CD14-positive monocyte (primary cell): Measurements from ENCODE around the gene FHOD3. TPM values are rescaled to one million over a fixed set of nuclear protein-coding genes. Genes with fewer than 3 reads are reported as not detected.

Source experiments
- DNase-seq, 3 donors: peaks; one replicate each; pipeline ENCODE4 v3.0.0-alpha.2; 2011 to 2022
- H2AFZ ChIP-seq: 2 replicates; pipeline ENCODE4 v1.6.0; 2012; ENCODE audit warnings: mild to moderate bottlenecking, low read depth, low read length, inconsistent platforms; ENCODE audit not compliant: insufficient read depth, poor library complexity, severe bottlenecking
- H3K27ac ChIP-seq, 2 donors: 1 replicate in 1 of 2; 2 replicates in 1 of 2; pipeline ENCODE4 v1.5.1; 2012 to 2013; ENCODE audit warnings: low read length in 2 of 2, control low read depth in 1 of 2, inconsistent platforms in 1 of 2, low read depth in 1 of 2, mild to moderate bottlenecking in 1 of 2
- H3K27me3 ChIP-seq, 2 donors: one replicate each; pipeline versions ENCODE4 v1.6.0 to v1.6.1; 2011 to 2013; ENCODE audit warnings: low read length in 2 of 2; ENCODE audit not compliant: control insufficient read depth in 2 of 2, insufficient read depth in 2 of 2
- H3K36me3 ChIP-seq, 2 donors: replicated peaks in 1 of 2; 1 replicate in 1 of 2; 2 replicates in 1 of 2; pipeline versions ENCODE4 v1.5.1 to v1.6.1; 2012 to 2013; ENCODE audit warnings: low read length in 2 of 2, control low read depth in 1 of 2, inconsistent platforms in 1 of 2, mild to moderate bottlenecking in 1 of 2; ENCODE audit not compliant: insufficient read depth in 2 of 2, control insufficient read depth in 1 of 2
- H3K4me1 ChIP-seq, 2 donors: 1 replicate in 1 of 2; 2 replicates in 1 of 2; pipeline versions ENCODE4 v1.5.1 to v1.6.1; 2012 to 2013; ENCODE audit warnings: low read length in 2 of 2, control low read depth in 1 of 2, inconsistent platforms in 1 of 2, mild to moderate bottlenecking in 1 of 2, moderate library complexity in 1 of 2; ENCODE audit not compliant: insufficient read depth in 2 of 2, control insufficient read depth in 1 of 2
- H3K4me2 ChIP-seq: replicated peaks from 2 replicates; pipeline ENCODE3; 2012; ENCODE audit warnings: low read length, moderate library complexity, mild to moderate bottlenecking; ENCODE audit not compliant: poor library complexity, severe bottlenecking; ENCODE audit errors: extremely low read depth
- H3K4me3 ChIP-seq, 3 experiments: fragments of 200-600 bp in 1 of 3; sonication (generic) in 1 of 3; replicated peaks in 1 of 3; 1 replicate in 2 of 3; 2 replicates in 1 of 3; pipeline ENCODE4 v1.5.1; 2011 to 2013; ENCODE audit warnings: low read length in 3 of 3, mild to moderate bottlenecking in 3 of 3, control low read depth in 2 of 3, low read depth in 2 of 3, inconsistent platforms in 1 of 3, moderate library complexity in 1 of 3
- H3K79me2 ChIP-seq: 2 replicates; pipeline ENCODE4 v1.6.0; 2012; ENCODE audit warnings: mild to moderate bottlenecking, control low read depth, inconsistent platforms, low read length, moderate library complexity; ENCODE audit not compliant: insufficient read depth
- H3K9ac ChIP-seq: 2 replicates; pipeline ENCODE4 v1.6.0; 2017; ENCODE audit warnings: low read length, mild to moderate bottlenecking; ENCODE audit not compliant: insufficient read depth, poor library complexity, severe bottlenecking
- H3K9me3 ChIP-seq, 2 donors: replicated peaks in 1 of 2; 1 replicate in 1 of 2; 2 replicates in 1 of 2; pipeline versions ENCODE4 v1.5.1 to v1.6.1; 2012 to 2013; ENCODE audit warnings: low read length in 2 of 2, control low read depth in 1 of 2; ENCODE audit not compliant: control insufficient read depth in 1 of 2, insufficient read depth in 1 of 2
- H4K20me1 ChIP-seq: 2 replicates; pipeline ENCODE4 v1.6.0; 2012; ENCODE audit warnings: mild to moderate bottlenecking, low read length, control low read depth, moderate library complexity; ENCODE audit not compliant: insufficient read depth
- H3K27ac Mint-ChIP-seq, 7 donors: one replicate each; pipeline ENCODE4 v1.8.0; 2020; ENCODE audit warnings: mild to moderate bottlenecking in 7 of 7, mixed read lengths in 7 of 7, moderate library complexity in 6 of 7, inconsistent platforms in 2 of 7
- H3K27me3 Mint-ChIP-seq, 3 donors: one replicate each; pipeline ENCODE4 v1.8.0; 2021 to 2022; ENCODE audit warnings: low read depth in 3 of 3, mild to moderate bottlenecking in 3 of 3, mixed read lengths in 3 of 3, moderate library complexity in 3 of 3, inconsistent platforms in 1 of 3
- H3K36me3 Mint-ChIP-seq, 2 donors: one replicate each; pipeline ENCODE4 v1.8.0; 2020; ENCODE audit warnings: mixed read lengths in 2 of 2, inconsistent platforms in 1 of 2, mild to moderate bottlenecking in 1 of 2
- H3K4me1 Mint-ChIP-seq: one replicate; pipeline ENCODE4 v1.8.0; 2020; ENCODE audit warnings: mild to moderate bottlenecking, mixed read lengths
- H3K4me3 Mint-ChIP-seq, 2 donors: one replicate each; pipeline ENCODE4 v1.8.0; 2020; ENCODE audit warnings: mild to moderate bottlenecking in 2 of 2, mixed read lengths in 2 of 2, moderate library complexity in 1 of 2
- H3K9me3 Mint-ChIP-seq, 7 donors: one replicate each; pipeline ENCODE4 v1.8.0; 2020 to 2022; ENCODE audit warnings: mixed read lengths in 7 of 7, mild to moderate bottlenecking in 6 of 7, moderate library complexity in 6 of 7, inconsistent platforms in 2 of 7
- WGBS: methylation state at CpG from one replicate; pipeline ENCODE4 v1.1.5; 2013; ENCODE audit warnings: missing lambda C conversion rate; ENCODE audit not compliant: insufficient coverage; 5-methylcytosine and 5-hydroxymethylcytosine counted together
- intact Hi-C, 2 donors: fragments of 100-400 bp; cut with micrococcal nuclease; formaldehyde crosslinking; loops; one replicate each; pipeline versions ENCODE4 v1.15.0 to v1.15.1; 2023
- polyA plus RNA-seq, 3 donors: library from polyadenylated mRNA; depleted of rRNA in 1 of 3; unstranded in 2 of 3; stranded (reverse) in 1 of 3; fragments of 300-500 nt in 2 of 3; fragments of >200 nt in 1 of 3; fragmentation: Illumina TruSeq in 2 of 3; gene quantifications; 1 replicate in 2 of 3; 2 replicates in 1 of 3; pipeline ENCODE4 v1.2.3, GENCODE V29; 2012 to 2021
- TF ChIP-seq, protein P1 (sequence below): fragments of 200-600 bp; IDR thresholded peaks from one replicate; pipeline ENCODE4 v1.8.0; 2022; ENCODE audit warnings: antibody characterized with exemption, mild to moderate bottlenecking

The FHOD3 gene
- polyA plus RNA-seq, 3 donors = not detected

DNA sequence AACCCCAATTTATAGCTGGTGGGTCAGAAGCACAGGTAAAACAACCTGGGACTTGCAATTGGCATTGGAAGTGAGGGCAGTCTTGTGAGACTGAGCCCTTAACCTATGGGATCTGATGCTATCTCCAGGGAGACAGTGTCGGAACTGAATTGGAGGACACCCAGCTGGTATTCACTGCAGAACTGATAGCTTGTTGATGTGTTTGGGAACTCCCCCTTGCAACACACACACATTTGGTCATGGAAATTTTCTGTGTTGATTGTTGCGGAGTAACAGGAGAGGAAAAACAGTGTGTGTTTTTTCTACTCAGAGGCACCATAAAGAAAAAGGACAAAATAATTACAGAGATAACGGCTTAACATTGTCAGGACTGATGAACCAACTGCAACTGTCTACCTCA, 515.2 kb downstream of the FHOD3 start:
- Histone ChIP-seq H3K79me2 (no peaks in the 10 kb centered on the region), H3K27me3 (no peaks in the 10 kb centered on the region), H2AFZ (no peak overlapping the region), H3K9ac (no peak overlapping the region), H3K4me2 (no peak overlapping the region), H3K4me1 (no peaks in the 10 kb centered on the region), H3K27ac (no peak overlapping the region), H3K36me3 (peaks cover 18 to 73% of the 10 kb centered on the region in 2 donors), H4K20me1 (no peaks in the 10 kb centered on the region), H3K4me3 (no peak overlapping the region), H3K9me3 (no peaks in the 10 kb centered on the region)
- DNase-seq = no peak
- WGBS = no CpG with 5 or more reads among the region's 3 CpGs
- Mint-ChIP-seq H3K27me3 (no peaks in the 10 kb centered on the region), H3K27ac (no peak overlapping the region), H3K4me1 (peaks cover 2% of the 10 kb centered on the region), H3K36me3 (peaks cover 39 to 57% of the 10 kb centered on the region in 2 donors), H3K4me3 (no peak overlapping the region), H3K9me3 (no peaks in the 10 kb centered on the region)
- TF ChIP-seq, protein P1, sequence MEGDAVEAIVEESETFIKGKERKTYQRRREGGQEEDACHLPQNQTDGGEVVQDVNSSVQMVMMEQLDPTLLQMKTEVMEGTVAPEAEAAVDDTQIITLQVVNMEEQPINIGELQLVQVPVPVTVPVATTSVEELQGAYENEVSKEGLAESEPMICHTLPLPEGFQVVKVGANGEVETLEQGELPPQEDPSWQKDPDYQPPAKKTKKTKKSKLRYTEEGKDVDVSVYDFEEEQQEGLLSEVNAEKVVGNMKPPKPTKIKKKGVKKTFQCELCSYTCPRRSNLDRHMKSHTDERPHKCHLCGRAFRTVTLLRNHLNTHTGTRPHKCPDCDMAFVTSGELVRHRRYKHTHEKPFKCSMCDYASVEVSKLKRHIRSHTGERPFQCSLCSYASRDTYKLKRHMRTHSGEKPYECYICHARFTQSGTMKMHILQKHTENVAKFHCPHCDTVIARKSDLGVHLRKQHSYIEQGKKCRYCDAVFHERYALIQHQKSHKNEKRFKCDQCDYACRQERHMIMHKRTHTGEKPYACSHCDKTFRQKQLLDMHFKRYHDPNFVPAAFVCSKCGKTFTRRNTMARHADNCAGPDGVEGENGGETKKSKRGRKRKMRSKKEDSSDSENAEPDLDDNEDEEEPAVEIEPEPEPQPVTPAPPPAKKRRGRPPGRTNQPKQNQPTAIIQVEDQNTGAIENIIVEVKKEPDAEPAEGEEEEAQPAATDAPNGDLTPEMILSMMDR = no peak
- intact Hi-C loops = loop anchor here in 1 of 2 donors (10.0 kb wide), 1 partner anchor 798 kb away; no protein-coding TSS in a partner anchor

DNA sequence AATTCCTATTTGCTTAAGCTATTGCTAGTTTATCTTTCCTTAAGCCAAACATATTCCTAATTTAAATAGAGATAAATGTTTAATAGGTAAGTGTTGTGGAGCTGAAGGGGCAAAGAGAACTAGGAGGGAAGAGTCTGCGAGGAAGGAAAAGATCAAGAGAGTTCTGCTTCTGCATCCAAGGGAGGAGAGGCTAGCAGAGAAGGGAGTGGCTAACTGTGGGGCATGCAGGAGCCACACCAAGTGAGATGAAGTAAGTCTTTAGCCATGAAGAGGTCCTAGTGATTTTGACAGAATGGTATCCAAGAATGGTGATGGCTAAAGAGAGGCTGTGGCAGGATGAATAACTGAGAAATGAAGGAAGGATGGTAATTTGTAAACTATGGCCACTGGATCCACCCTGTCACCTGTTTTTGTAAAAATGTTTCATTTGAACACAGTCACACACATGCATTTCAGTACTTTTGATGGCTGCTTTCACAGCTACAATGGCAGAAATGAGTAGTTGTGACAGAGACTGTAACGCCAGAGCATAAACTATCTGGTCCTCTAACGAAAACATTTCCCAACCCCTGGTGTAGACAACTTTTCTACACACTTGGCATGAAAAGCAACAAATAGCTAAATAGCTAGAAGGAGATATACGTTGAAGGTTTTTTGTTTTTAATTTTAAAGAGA, 515.7 kb downstream of the FHOD3 start:
- Histone ChIP-seq H3K4me2 (no peak overlapping the region), H3K79me2 (no peaks in the 10 kb centered on the region), H3K4me1 (no peaks in the 10 kb centered on the region), H4K20me1 (no peaks in the 10 kb centered on the region), H3K9me3 (no peaks in the 10 kb centered on the region), H3K4me3 (no peak overlapping the region), H2AFZ (no peak overlapping the region), H3K9ac (no peak overlapping the region), H3K36me3 (peaks cover 17 to 73% of the 10 kb centered on the region in 2 donors), H3K27ac (no peak overlapping the region), H3K27me3 (no peaks in the 10 kb centered on the region)
- H3K27ac Mint-ChIP-seq = peak overlapping the region in 1 of 7 donors; percentile 6
- H3K4me3 Mint-ChIP-seq = no peak overlapping the region
- TF ChIP-seq, protein P1 = no peak
- peaks cover 2% of the 10 kb centered on the region for H3K4me1 Mint-ChIP-seq
- DNase-seq = no peak
- no peaks in the 10 kb centered on the region for H3K9me3 Mint-ChIP-seq
- intact Hi-C loops = loop anchor here in 1 of 2 donors (10.0 kb wide), 1 partner anchor 798 kb away; no protein-coding TSS in a partner anchor
- WGBS = 100% methylated on average over 1 of the region's 4 CpGs
- peaks cover 40 to 59% of the 10 kb centered on the region in 2 donors for H3K36me3 Mint-ChIP-seq
- no peaks in the 10 kb centered on the region for H3K27me3 Mint-ChIP-seq
